ENCODE results near the gene RASGRP3. TPM values are rescaled to one million over a fixed set of nuclear protein-coding genes. Genes with fewer than 3 reads are reported as not detected.
"Not testable (repeated sequence)": the region's sequence is repeated elsewhere in the genome, so short reads cannot be mapped to it uniquely, and the experiment has no call there.

The RASGRP3 gene
- total RNA-seq, 1 donor: 31.5 TPM

- H3K4me3 ChIP-seq (ENCODE audit: low read length): no peak overlapping the region
- no peaks in the 10 kb centered on the region for H3K9me3 ChIP-seq (ENCODE audit: low read depth, low read length)
- H3K27me3 ChIP-seq (ENCODE audit: insufficient read depth, low read length): no peaks in the 10 kb centered on the region
- H3K4me1 ChIP-seq (ENCODE audit: insufficient read depth, low read length): peaks cover 2% of the 10 kb centered on the region
These were observed 33.1 kb upstream of the RASGRP3 start for GRCh38 chr2:33443274-33443829.

- Histone ChIP-seq H3K4me1 (ENCODE audit: insufficient read depth, low read length) (peaks cover 2% of the 10 kb centered on the region), H3K9me3 (ENCODE audit: low read depth, low read length) (no peaks in the 10 kb centered on the region), H3K27me3 (ENCODE audit: insufficient read depth, low read length) (no peaks in the 10 kb centered on the region), H3K4me3 (ENCODE audit: low read length) (no peak overlapping the region)
These were observed 31.5 kb upstream of the RASGRP3 start for GRCh38 chr2:33444967-33445366.

GRCh38 chr2:33448220-33448899, 28.1 kb upstream of the RASGRP3 start:
- Histone ChIP-seq H3K9me3 (ENCODE audit: low read depth, low read length) (peaks cover 8% of the 10 kb centered on the region), H3K4me3 (ENCODE audit: low read length) (no peak overlapping the region), H3K27me3 (ENCODE audit: insufficient read depth, low read length) (no peaks in the 10 kb centered on the region), H3K4me1 (ENCODE audit: insufficient read depth, low read length) (peaks cover 2% of the 10 kb centered on the region)

- Histone ChIP-seq H3K4me1 (ENCODE audit: insufficient read depth, low read length) (peaks cover 2% of the 10 kb centered on the region), H3K27me3 (ENCODE audit: insufficient read depth, low read length) (no peaks in the 10 kb centered on the region), H3K9me3 (ENCODE audit: low read depth, low read length) (peaks cover 8% of the 10 kb centered on the region), H3K4me3 (ENCODE audit: low read length) (no peak overlapping the region)
These were observed 25.2 kb upstream of the RASGRP3 start for GRCh38 chr2:33451214-33451613.

GRCh38 chr2:33451825-33452224, 24.6 kb upstream of the RASGRP3 start:
- no peak overlapping the region for H3K4me3 ChIP-seq (ENCODE audit: low read length)
- H3K27me3 ChIP-seq (ENCODE audit: insufficient read depth, low read length): no peaks in the 10 kb centered on the region
- peaks cover 2% of the 10 kb centered on the region for H3K4me1 ChIP-seq (ENCODE audit: insufficient read depth, low read length)
- H3K9me3 ChIP-seq (ENCODE audit: low read depth, low read length): peaks cover 8% of the 10 kb centered on the region

- H3K4me1 ChIP-seq (ENCODE audit: insufficient read depth, low read length): peaks cover 4% of the 10 kb centered on the region
- no peak overlapping the region for H3K4me3 ChIP-seq (ENCODE audit: low read length)
- no peaks in the 10 kb centered on the region for H3K27me3 ChIP-seq (ENCODE audit: insufficient read depth, low read length)
- peaks cover 8% of the 10 kb centered on the region for H3K9me3 ChIP-seq (ENCODE audit: low read depth, low read length)
These were observed 23.9 kb upstream of the RASGRP3 start for GRCh38 chr2:33452545-33452944.

- Histone ChIP-seq H3K4me3 (ENCODE audit: low read length) (no peak overlapping the region), H3K9me3 (ENCODE audit: low read depth, low read length) (peaks cover 8% of the 10 kb centered on the region), H3K4me1 (ENCODE audit: insufficient read depth, low read length) (peaks cover 7% of the 10 kb centered on the region), H3K27me3 (ENCODE audit: insufficient read depth, low read length) (no peaks in the 10 kb centered on the region)
These were observed 22.5 kb upstream of the RASGRP3 start for GRCh38 chr2:33453905-33454479.

GRCh38 chr2:33457556-33458247, 18.7 kb upstream of the RASGRP3 start:
- Histone ChIP-seq H3K27me3 (ENCODE audit: insufficient read depth, low read length) (no peaks in the 10 kb centered on the region), H3K4me1 (ENCODE audit: insufficient read depth, low read length) (peaks cover 7% of the 10 kb centered on the region), H3K4me3 (ENCODE audit: low read length) (no peak overlapping the region), H3K9me3 (ENCODE audit: low read depth, low read length) (no peaks in the 10 kb centered on the region)

- no peaks in the 10 kb centered on the region for H3K27me3 ChIP-seq (ENCODE audit: insufficient read depth, low read length)
- peaks cover 7% of the 10 kb centered on the region for H3K4me1 ChIP-seq (ENCODE audit: insufficient read depth, low read length)
- H3K4me3 ChIP-seq (ENCODE audit: low read length): no peak overlapping the region
These were observed 18.1 kb upstream of the RASGRP3 start for GRCh38 chr2:33458248-33458819.

GRCh38 chr2:33459745-33460144, 16.7 kb upstream of the RASGRP3 start:
- Histone ChIP-seq H3K4me1 (ENCODE audit: insufficient read depth, low read length) (peaks cover 7% of the 10 kb centered on the region), H3K4me3 (ENCODE audit: low read length) (no peak overlapping the region), H3K27me3 (ENCODE audit: insufficient read depth, low read length) (no peaks in the 10 kb centered on the region), H3K9me3 (ENCODE audit: low read depth, low read length) (no peaks in the 10 kb centered on the region)

More at GRCh38 chr2:33458248-33458819, 18.1 kb upstream of the RASGRP3 start:
- no peaks in the 10 kb centered on the region for H3K9me3 ChIP-seq (ENCODE audit: low read depth, low read length)

GRCh38 chr2:33462512-33462911, 13.9 kb upstream of the RASGRP3 start:
- not testable (repeated sequence) for H3K9me3 ChIP-seq (ENCODE audit: low read depth, low read length); H3K27me3 ChIP-seq (ENCODE audit: insufficient read depth, low read length); H3K4me3 ChIP-seq (ENCODE audit: low read length); H3K4me1 ChIP-seq (ENCODE audit: insufficient read depth, low read length)

GRCh38 chr2:33467413-33467812, 9.0 kb upstream of the RASGRP3 start:
- Histone ChIP-seq H3K9me3 (ENCODE audit: low read depth, low read length) (no peaks in the 10 kb centered on the region), H3K4me3 (ENCODE audit: low read length) (no peak overlapping the region), H3K27me3 (ENCODE audit: insufficient read depth, low read length) (no peaks in the 10 kb centered on the region), H3K4me1 (ENCODE audit: insufficient read depth, low read length) (no peaks in the 10 kb centered on the region)

GRCh38 chr2:33469238-33469637, 7.2 kb upstream of the RASGRP3 start:
- no peaks in the 10 kb centered on the region for H3K27me3 ChIP-seq (ENCODE audit: insufficient read depth, low read length)
- H3K4me1 ChIP-seq (ENCODE audit: insufficient read depth, low read length): no peaks in the 10 kb centered on the region
- no peak overlapping the region for H3K4me3 ChIP-seq (ENCODE audit: low read length)
- H3K9me3 ChIP-seq (ENCODE audit: low read depth, low read length): no peaks in the 10 kb centered on the region

GRCh38 chr2:33475224-33476130, 972 bp upstream of the RASGRP3 start:
- peaks cover 39% of the 10 kb centered on the region for H3K4me1 ChIP-seq (ENCODE audit: insufficient read depth, low read length)
- H3K9me3 ChIP-seq (ENCODE audit: low read depth, low read length): no peaks in the 10 kb centered on the region
- H3K4me3 ChIP-seq (ENCODE audit: low read length): peak overlapping the region; percentile 85
- H3K27me3 ChIP-seq (ENCODE audit: insufficient read depth, low read length): no peaks in the 10 kb centered on the region

Measured in mononuclear cell (primary cell).